H9 (cell line): ENCODE results near the gene DMAC2L. TPM values are rescaled to one million over a fixed set of nuclear protein-coding genes. Genes with fewer than 3 reads are reported as not detected.

Source experiments
- DNase-seq: peaks from one replicate; pipeline ENCODE4 v3.0.0-alpha.2; 2017
- H2AFZ ChIP-seq: one replicate; pipeline ENCODE4 v1.6.1; 2013; ENCODE audit warnings: mild to moderate bottlenecking, low read length, control low read depth, moderate library complexity
- H2AK5ac ChIP-seq: 2 replicates; pipeline ENCODE4 v1.6.1; 2013; ENCODE audit warnings: low read length, control low read depth, mixed read lengths; ENCODE audit not compliant: insufficient read length
- H2BK120ac ChIP-seq: one replicate; pipeline ENCODE4 v1.6.1; 2013; ENCODE audit warnings: low read depth, mild to moderate bottlenecking, low read length, control low read depth, inconsistent platforms; ENCODE audit not compliant: poor library complexity, severe bottlenecking
- H2BK12ac ChIP-seq: 2 replicates; pipeline ENCODE4 v1.6.1; 2013; ENCODE audit warnings: low read length, control low read depth, mixed read lengths, low read depth; ENCODE audit not compliant: insufficient read length
- H2BK15ac ChIP-seq: 2 replicates; pipeline ENCODE4 v1.6.1; 2013; ENCODE audit warnings: low read depth, low read length, control low read depth
- H2BK20ac ChIP-seq: one replicate; pipeline ENCODE4 v1.6.1; 2013; ENCODE audit warnings: low read depth, mild to moderate bottlenecking, low read length, control low read depth, inconsistent platforms; ENCODE audit not compliant: poor library complexity, severe bottlenecking
- H2BK5ac ChIP-seq: 2 replicates; pipeline ENCODE4 v1.6.1; 2013; ENCODE audit warnings: low read length, control low read depth, mixed read lengths; ENCODE audit not compliant: insufficient read length
- H3K14ac ChIP-seq: 2 replicates; pipeline ENCODE4 v1.6.1; 2013; ENCODE audit warnings: low read length, control low read depth; ENCODE audit not compliant: insufficient read depth
- H3K18ac ChIP-seq: 2 replicates; pipeline ENCODE4 v1.6.1; 2013; ENCODE audit warnings: low read depth, mild to moderate bottlenecking, mixed read lengths, low read length, control low read depth; ENCODE audit not compliant: insufficient read length
- H3K23ac ChIP-seq: 2 replicates; pipeline ENCODE4 v1.6.1; 2013; ENCODE audit warnings: low read length, control low read depth, mixed read lengths, low read depth; ENCODE audit not compliant: insufficient read length
- H3K23me2 ChIP-seq: 2 replicates; pipeline ENCODE4 v1.6.1; 2013; ENCODE audit warnings: low read depth, mild to moderate bottlenecking, mixed read lengths, low read length, control low read depth; ENCODE audit not compliant: insufficient read length, poor library complexity, severe bottlenecking
- H3K27ac ChIP-seq: 2 replicates; pipeline ENCODE4 v1.5.1; 2013; ENCODE audit warnings: low read length, control low read depth, mixed read lengths, low read depth; ENCODE audit not compliant: insufficient read length
- H3K27me3 ChIP-seq: 2 replicates; pipeline ENCODE4 v1.6.1; 2013; ENCODE audit warnings: low read length, control low read depth, inconsistent platforms; ENCODE audit not compliant: insufficient read depth
- H3K4ac ChIP-seq: 2 replicates; pipeline ENCODE4 v1.6.1; 2013; ENCODE audit warnings: low read depth, mild to moderate bottlenecking, control low read depth, inconsistent platforms, low read length, moderate library complexity
- H3K4me1 ChIP-seq: 2 replicates; pipeline ENCODE4 v1.6.1; 2013; ENCODE audit warnings: low read length, control low read depth, inconsistent platforms; ENCODE audit not compliant: insufficient read depth
- H3K4me2 ChIP-seq: 2 replicates; pipeline ENCODE4 v1.6.1; 2013; ENCODE audit warnings: low read length, control low read depth, mixed read lengths; ENCODE audit not compliant: insufficient read length, insufficient read depth
- H3K56ac ChIP-seq: 2 replicates; pipeline ENCODE4 v1.6.1; 2013; ENCODE audit warnings: low read depth, mild to moderate bottlenecking, mixed read lengths, low read length, control low read depth; ENCODE audit not compliant: insufficient read length
- H3K79me1 ChIP-seq: 2 replicates; pipeline ENCODE4 v1.6.1; 2013; ENCODE audit warnings: low read depth, mild to moderate bottlenecking, moderate library complexity, low read length, control low read depth, inconsistent platforms; ENCODE audit not compliant: insufficient read depth, poor library complexity, severe bottlenecking
- H3K79me2 ChIP-seq: 2 replicates; pipeline ENCODE4 v1.6.1; 2013; ENCODE audit warnings: low read length, control low read depth, inconsistent platforms; ENCODE audit not compliant: insufficient read depth
- H3K9ac ChIP-seq: 2 replicates; pipeline ENCODE4 v1.6.1; 2013; ENCODE audit warnings: low read length, control low read depth, mixed read lengths; ENCODE audit not compliant: insufficient read length; ENCODE audit errors: extremely low read depth
- H3K9me3 ChIP-seq: one replicate; pipeline ENCODE4 v1.6.1; 2013; ENCODE audit warnings: low read depth, low read length, inconsistent platforms; ENCODE audit not compliant: control insufficient read depth
- H3T11ph ChIP-seq: one replicate; pipeline ENCODE4 v1.6.1; 2013; ENCODE audit warnings: mild to moderate bottlenecking, low read length, control low read depth, inconsistent platforms
- H4K20me1 ChIP-seq: one replicate; pipeline ENCODE4 v1.6.1; 2013; ENCODE audit not compliant: control insufficient read depth, insufficient read length, insufficient read depth
- H4K5ac ChIP-seq: 2 replicates; pipeline ENCODE4 v1.6.1; 2013; ENCODE audit warnings: low read depth, mild to moderate bottlenecking, mixed read lengths, low read length, control low read depth; ENCODE audit not compliant: insufficient read length
- H4K8ac ChIP-seq: replicated peaks from 2 replicates; pipeline ENCODE4 v1.6.1; 2013; ENCODE audit warnings: low read length, control low read depth, mixed read lengths, low read depth; ENCODE audit not compliant: insufficient read length
- H4K91ac ChIP-seq: 2 replicates; pipeline ENCODE4 v1.6.1; 2013; ENCODE audit warnings: low read depth, mild to moderate bottlenecking, moderate library complexity, mixed read lengths, low read length, control low read depth; ENCODE audit not compliant: insufficient read length
- H3K27ac Mint-ChIP-seq, 3 experiments: 2 replicates in 2 of 3; 3 replicates in 1 of 3; pipeline ENCODE4 v1.8.0; 2020 to 2021; ENCODE audit warnings: mixed read lengths in 3 of 3, mild to moderate bottlenecking in 1 of 3, moderate library complexity in 1 of 3
- H3K27me3 Mint-ChIP-seq: 2 replicates; pipeline ENCODE4 v1.8.0; 2021; ENCODE audit warnings: low read depth, mild to moderate bottlenecking, moderate library complexity, mixed read lengths
- H3K36me3 Mint-ChIP-seq, 3 experiments: 2 replicates in 2 of 3; 3 replicates in 1 of 3; pipeline ENCODE4 v1.8.0; 2020 to 2021; ENCODE audit warnings: low read depth in 3 of 3, mixed read lengths in 3 of 3; ENCODE audit not compliant: insufficient read depth in 1 of 3
- H3K4me1 Mint-ChIP-seq, 2 experiments: 2 replicates each; pipeline ENCODE4 v1.8.0; 2020; ENCODE audit warnings: mixed read lengths in 2 of 2
- H3K4me3 Mint-ChIP-seq, 2 experiments: 2 replicates in 1 of 2; 3 replicates in 1 of 2; pipeline ENCODE4 v1.8.0; 2020 to 2021; ENCODE audit warnings: mild to moderate bottlenecking in 2 of 2, mixed read lengths in 2 of 2, moderate library complexity in 1 of 2
- H3K9me3 Mint-ChIP-seq, 2 experiments: 2 replicates in 1 of 2; 3 replicates in 1 of 2; pipeline ENCODE4 v1.8.0; 2020; ENCODE audit warnings: mild to moderate bottlenecking in 2 of 2, mixed read lengths in 2 of 2, moderate library complexity in 1 of 2
- CTCF ChIP-seq: fragments of 200-600 bp; sonication (generic); conservative IDR thresholded peaks from 3 replicates; pipeline ENCODE4 v1.8.0; 2021; ENCODE audit warnings: antibody characterized with exemption, mild to moderate bottlenecking
- WGBS: extraction: QIAGEN DNeasy Blood & Tissue Kit; methylation state at CpG from one replicate; pipeline ENCODE4 v1.1.7; 2013; ENCODE audit warnings: missing lambda C conversion rate, low lambda C conversion rate, mixed read lengths; ENCODE audit not compliant: insufficient read length; ENCODE audit errors: extremely low coverage; 5-methylcytosine and 5-hydroxymethylcytosine counted together
- total RNA-seq: library from RNA; stranded (reverse); gene quantifications from 2 replicates; pipeline ENCODE4 v1.2.1, GENCODE V29; 2021

DMAC2L gene
- total RNA-seq, 1 experiment from 2014 or later = 22.4 TPM

- H3T11ph ChIP-seq = no peak overlapping the region
- peaks cover 9% of the 10 kb centered on the region for H3K23me2 ChIP-seq
- H4K20me1 ChIP-seq = no peaks in the 10 kb centered on the region
- Mint-ChIP-seq H3K4me1 (peaks cover 10 to 22% of the 10 kb centered on the region in 2 experiments), H3K9me3 (peaks cover 0 to 1% of the 10 kb centered on the region in 2 experiments; a peak in 3 of 5 replicates), H3K27me3 (no peaks in the 10 kb centered on the region), H3K4me3 (no peak overlapping the region), H3K36me3 (peaks cover 12 to 14% (median 12%) of the 10 kb centered on the region in 3 experiments), H3K27ac (no peak overlapping the region)
- H2BK20ac ChIP-seq = no peak overlapping the region
- no peak for DNase-seq
- H3K4me1 ChIP-seq = no peaks in the 10 kb centered on the region
- no peak overlapping the region for H3K9ac ChIP-seq
- H4K5ac ChIP-seq = no peak overlapping the region
- H3K14ac ChIP-seq = no peak overlapping the region
- H3K18ac ChIP-seq = no peak overlapping the region
- no peak for TF ChIP-seq CTCF
- no peak overlapping the region for H3K56ac ChIP-seq
- no peaks in the 10 kb centered on the region for H3K79me1 ChIP-seq
- H2AK5ac ChIP-seq = no peak overlapping the region
- H3K27me3 ChIP-seq = no peaks in the 10 kb centered on the region
- no peak overlapping the region for H2BK15ac ChIP-seq
- H3K27ac ChIP-seq = no peak overlapping the region
- no peak overlapping the region for H2AFZ ChIP-seq
- H4K8ac ChIP-seq = no peak overlapping the region
- WGBS = no CpG with 5 or more reads among the region's 4 CpGs
- no peak overlapping the region for H2BK5ac ChIP-seq
- H2BK120ac ChIP-seq = no peak overlapping the region
- H3K4me2 ChIP-seq = no peak overlapping the region
- H3K23ac ChIP-seq = no peak overlapping the region
- no peaks in the 10 kb centered on the region for H3K9me3 ChIP-seq
- H2BK12ac ChIP-seq = no peak overlapping the region
- no peak overlapping the region for H4K91ac ChIP-seq
- H3K79me2 ChIP-seq = peaks cover 14% of the 10 kb centered on the region
- no peak overlapping the region for H3K4ac ChIP-seq
These were observed 3.7 kb upstream of the DMAC2L start for GRCh38 chr14:50308363-50308915.
